Neural crest cell (in vitro differentiated cells): ENCODE results near the gene DHRS3. TPM values are rescaled to one million over a fixed set of nuclear protein-coding genes. Genes with fewer than 3 reads are reported as not detected.

Source experiments
- DNase-seq: peaks from one replicate; pipeline ENCODE4 v3.0.0; 2021; ENCODE audit warnings: low read depth, mixed read lengths, low spot score
- H3K27ac Mint-ChIP-seq: one replicate; pipeline ENCODE4 v1.8.0; 2021; ENCODE audit warnings: mild to moderate bottlenecking, mixed read lengths; ENCODE audit not compliant: unreplicated experiment
- H3K27me3 Mint-ChIP-seq: 2 replicates; pipeline ENCODE4 v1.8.0; 2021; ENCODE audit warnings: low read depth, mild to moderate bottlenecking, mixed read lengths
- H3K36me3 Mint-ChIP-seq: 2 replicates; pipeline ENCODE4 v1.8.0; 2021; ENCODE audit warnings: low read depth, mild to moderate bottlenecking, mixed read lengths
- H3K4me1 Mint-ChIP-seq: 2 replicates; pipeline ENCODE4 v1.8.0; 2021; ENCODE audit warnings: mixed read lengths
- H3K4me3 Mint-ChIP-seq: one replicate; pipeline ENCODE4 v1.8.0; 2021; ENCODE audit warnings: mild to moderate bottlenecking, mixed read lengths
- H3K9me3 Mint-ChIP-seq: 2 replicates; pipeline ENCODE4 v1.8.0; 2021; ENCODE audit warnings: mixed read lengths
- total RNA-seq: library from RNA; stranded (reverse); gene quantifications from 2 replicates; pipeline ENCODE4 v1.2.1, GENCODE V29; 2021
- TF ChIP-seq, protein P1 (sequence below): fragments of 200-600 bp; sonication (generic); conservative IDR thresholded peaks from 2 replicates; pipeline ENCODE4 v1.5.0; 2021; ENCODE audit warnings: antibody characterized with exemption, mild to moderate bottlenecking

Gene DHRS3
- total RNA-seq, 1 donor from 2014 or later = 0.91 TPM

DNA sequence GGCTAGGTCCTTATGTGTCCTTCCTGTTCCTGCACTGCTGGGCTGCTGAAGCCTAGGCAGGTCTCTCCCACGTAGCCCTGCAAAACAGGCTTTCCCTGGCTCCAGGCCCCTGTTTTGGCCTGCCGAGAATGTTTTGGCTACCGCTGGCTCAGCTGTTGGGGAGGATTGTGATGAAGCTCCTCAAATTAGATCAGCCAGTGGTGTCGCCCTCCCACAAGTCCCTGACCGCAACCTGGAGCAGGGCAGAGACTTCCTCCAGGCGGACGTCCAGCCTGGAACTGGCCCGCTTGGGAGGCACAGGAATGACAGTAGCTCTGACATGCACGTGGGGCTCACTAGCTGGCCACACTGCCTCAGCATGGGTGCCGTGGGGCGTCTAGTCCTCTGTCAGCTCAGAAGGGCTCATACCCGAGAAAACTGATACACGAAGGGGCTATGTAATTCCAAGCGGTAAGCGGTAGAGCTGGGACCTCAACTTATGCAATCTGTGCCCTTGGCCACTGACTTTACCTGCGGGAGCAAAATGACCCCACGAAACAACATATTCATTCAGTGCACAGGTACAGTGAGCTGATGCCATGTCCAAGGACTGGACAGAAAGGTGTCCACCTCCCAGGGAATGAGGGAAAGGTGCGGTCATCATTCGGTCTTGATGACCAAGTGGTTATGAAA, 26.6 kb downstream of the DHRS3 start:
- no peaks in the 10 kb centered on the region for H3K36me3 Mint-ChIP-seq
- H3K27me3 Mint-ChIP-seq = peaks cover 29% of the 10 kb centered on the region
- TF ChIP-seq, protein P1, sequence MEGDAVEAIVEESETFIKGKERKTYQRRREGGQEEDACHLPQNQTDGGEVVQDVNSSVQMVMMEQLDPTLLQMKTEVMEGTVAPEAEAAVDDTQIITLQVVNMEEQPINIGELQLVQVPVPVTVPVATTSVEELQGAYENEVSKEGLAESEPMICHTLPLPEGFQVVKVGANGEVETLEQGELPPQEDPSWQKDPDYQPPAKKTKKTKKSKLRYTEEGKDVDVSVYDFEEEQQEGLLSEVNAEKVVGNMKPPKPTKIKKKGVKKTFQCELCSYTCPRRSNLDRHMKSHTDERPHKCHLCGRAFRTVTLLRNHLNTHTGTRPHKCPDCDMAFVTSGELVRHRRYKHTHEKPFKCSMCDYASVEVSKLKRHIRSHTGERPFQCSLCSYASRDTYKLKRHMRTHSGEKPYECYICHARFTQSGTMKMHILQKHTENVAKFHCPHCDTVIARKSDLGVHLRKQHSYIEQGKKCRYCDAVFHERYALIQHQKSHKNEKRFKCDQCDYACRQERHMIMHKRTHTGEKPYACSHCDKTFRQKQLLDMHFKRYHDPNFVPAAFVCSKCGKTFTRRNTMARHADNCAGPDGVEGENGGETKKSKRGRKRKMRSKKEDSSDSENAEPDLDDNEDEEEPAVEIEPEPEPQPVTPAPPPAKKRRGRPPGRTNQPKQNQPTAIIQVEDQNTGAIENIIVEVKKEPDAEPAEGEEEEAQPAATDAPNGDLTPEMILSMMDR = no peak
- H3K9me3 Mint-ChIP-seq = no peaks in the 10 kb centered on the region
- H3K27ac Mint-ChIP-seq = no peak overlapping the region
- DNase-seq = no peak
- H3K4me3 Mint-ChIP-seq = no peak overlapping the region
- H3K4me1 Mint-ChIP-seq = peaks cover 6% of the 10 kb centered on the region

DNA sequence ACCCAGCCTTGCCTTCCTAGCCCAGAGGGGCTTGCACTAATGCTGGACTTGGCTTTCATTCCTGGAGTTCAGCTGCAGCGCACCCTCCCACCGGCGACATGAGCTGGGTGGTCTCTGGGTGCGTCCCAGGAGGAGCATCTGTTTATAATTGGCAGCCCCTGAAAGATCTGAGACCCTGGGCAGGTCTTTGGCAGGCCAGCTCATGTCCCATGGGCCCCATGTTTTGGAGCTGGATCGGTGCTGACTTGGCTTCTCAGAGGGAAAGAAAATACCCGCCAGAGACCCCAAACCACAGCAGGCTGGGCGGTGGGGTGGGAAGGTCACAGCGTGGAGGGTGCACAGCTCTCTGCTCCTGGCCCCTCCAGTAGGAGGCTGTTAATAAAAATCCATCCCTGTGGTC, 29.3 kb downstream of the DHRS3 start:
- Mint-ChIP-seq H3K27ac (no peak overlapping the region), H3K4me3 (no peak overlapping the region), H3K9me3 (no peaks in the 10 kb centered on the region), H3K36me3 (no peaks in the 10 kb centered on the region), H3K4me1 (no peaks in the 10 kb centered on the region), H3K27me3 (peaks cover 12% of the 10 kb centered on the region)
- no peak for DNase-seq
- TF ChIP-seq, protein P1 = no peak

- H3K4me1 Mint-ChIP-seq = no peaks in the 10 kb centered on the region
- TF ChIP-seq, protein P1 = no peak
- H3K27me3 Mint-ChIP-seq = peaks cover 8% of the 10 kb centered on the region
- H3K9me3 Mint-ChIP-seq = no peaks in the 10 kb centered on the region
- DNase-seq = no peak
- H3K4me3 Mint-ChIP-seq = no peak overlapping the region
- H3K36me3 Mint-ChIP-seq = no peaks in the 10 kb centered on the region
- H3K27ac Mint-ChIP-seq = no peak overlapping the region
Observed at GRCh38 chr1:12587981-12588640, 29.9 kb downstream of the DHRS3 start.

- Mint-ChIP-seq H3K27ac (no peak overlapping the region), H3K4me3 (no peak overlapping the region)
Observed at GRCh38 chr1:12585951-12586942, 31.8 kb downstream of the DHRS3 start.

GRCh38 chr1:12585536-12585935, 32.5 kb downstream of the DHRS3 start:
- DNase-seq = no peak
- peaks cover 2% of the 10 kb centered on the region for H3K27me3 Mint-ChIP-seq
- H3K9me3 Mint-ChIP-seq = no peaks in the 10 kb centered on the region
- no peak overlapping the region for H3K27ac Mint-ChIP-seq
- no peaks in the 10 kb centered on the region for H3K4me1 Mint-ChIP-seq
- no peak overlapping the region for H3K4me3 Mint-ChIP-seq
- TF ChIP-seq, protein P1 = no peak
- no peaks in the 10 kb centered on the region for H3K36me3 Mint-ChIP-seq

More at GRCh38 chr1:12585951-12586942, 31.8 kb downstream of the DHRS3 start:
- Mint-ChIP-seq H3K4me1 (no peaks in the 10 kb centered on the region), H3K36me3 (no peaks in the 10 kb centered on the region), H3K9me3 (no peaks in the 10 kb centered on the region), H3K27me3 (peaks cover 5% of the 10 kb centered on the region)
- no peak for DNase-seq
- TF ChIP-seq, protein P1 = no peak
